HEK293T (cell line): ENCODE results near the gene ADGRL3.

Experiments
- ARNT ChIP-seq: fragments of 450-650 bp; IDR thresholded peaks from 2 replicates; pipeline ENCODE4 v1.6.1; 2017; ENCODE audit warnings: mild to moderate bottlenecking
- BHLHE40 ChIP-seq: fragments of 450-650 bp; IDR thresholded peaks from 2 replicates; pipeline ENCODE4 v1.6.1; 2016; ENCODE audit warnings: mild to moderate bottlenecking, moderate library complexity, borderline replicate concordance
- CTBP1 ChIP-seq: fragments of 450-650 bp; IDR thresholded peaks from 2 replicates; pipeline ENCODE4 v1.6.1; 2016; ENCODE audit warnings: borderline replicate concordance
- FOXK2 ChIP-seq: fragments of 450-650 bp; IDR thresholded peaks from 2 replicates; pipeline ENCODE4 v1.6.1; 2016; ENCODE audit warnings: mild to moderate bottlenecking
- FOXM1 ChIP-seq: fragments of 450-650 bp; IDR thresholded peaks from 2 replicates; pipeline ENCODE4 v1.6.1; 2017; ENCODE audit warnings: mild to moderate bottlenecking, borderline replicate concordance
- HDGF ChIP-seq: fragments of 450-650 bp; IDR thresholded peaks from 2 replicates; pipeline ENCODE4 v1.6.1; 2017; ENCODE audit warnings: antibody characterized with exemption, borderline replicate concordance
- L3MBTL2 ChIP-seq: fragments of 450-650 bp; conservative IDR thresholded peaks from 2 replicates; pipeline ENCODE4 v1.6.1; 2016; ENCODE audit warnings: mild to moderate bottlenecking
- SP1 ChIP-seq: fragments of 450-650 bp; IDR thresholded peaks from 2 replicates; pipeline ENCODE4 v1.6.1; 2017
- TF ChIP-seq, protein P1 (sequence below): fragments of 450-650 bp; IDR thresholded peaks from 2 replicates; pipeline ENCODE4 v1.6.1; 2016

GRCh38 chr4:61958591-61958990 is 758.5 kb downstream of the ADGRL3 start:
- no peak for TF ChIP-seq CTBP1
- TF ChIP-seq BHLHE40: no peak
- no peak for TF ChIP-seq L3MBTL2
- TF ChIP-seq, protein P1, sequence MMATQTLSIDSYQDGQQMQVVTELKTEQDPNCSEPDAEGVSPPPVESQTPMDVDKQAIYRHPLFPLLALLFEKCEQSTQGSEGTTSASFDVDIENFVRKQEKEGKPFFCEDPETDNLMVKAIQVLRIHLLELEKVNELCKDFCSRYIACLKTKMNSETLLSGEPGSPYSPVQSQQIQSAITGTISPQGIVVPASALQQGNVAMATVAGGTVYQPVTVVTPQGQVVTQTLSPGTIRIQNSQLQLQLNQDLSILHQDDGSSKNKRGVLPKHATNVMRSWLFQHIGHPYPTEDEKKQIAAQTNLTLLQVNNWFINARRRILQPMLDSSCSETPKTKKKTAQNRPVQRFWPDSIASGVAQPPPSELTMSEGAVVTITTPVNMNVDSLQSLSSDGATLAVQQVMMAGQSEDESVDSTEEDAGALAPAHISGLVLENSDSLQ: no peak
- TF ChIP-seq FOXM1: no peak
- no peak for TF ChIP-seq FOXK2
- no peak for TF ChIP-seq SP1
- no peak for TF ChIP-seq HDGF
- no peak for TF ChIP-seq ARNT
